Activated CD8-positive, alpha-beta T cell treated with anti-CD3 and anti-CD28 coated beads, Interleukin-2, amount 10 ng/mL, durations not matched to agents 7 days and 5 days (primary cell): Measurements from ENCODE around the gene UQCRC1. TPM values are rescaled to one million over a fixed set of nuclear protein-coding genes. Genes with fewer than 3 reads are reported as not detected.

Experiments used
- microRNA-seq: library from miRNA; unstranded; fragments of <30 nt; microRNA quantifications from one replicate; pipeline ENCODE4 v1.2.0, GENCODE V29; 2022
- total RNA-seq, 2 experiments: library from RNA; stranded (reverse); gene quantifications; one replicate each; pipeline ENCODE4 v1.2.3, GENCODE V29; 2021

Gene UQCRC1
- total RNA-seq, 2 experiments from 2014 or later, result 196 to 202 TPM

Small RNAs within 50 kb of the gene (microRNA-seq; reads per million reads assigned to microRNA genes)
- gene MIR4793 (not detected), gene MIR6823 (not detected), gene MIR711 (not detected)

Other genes starting within 250 kb of the UQCRC1 start
- gene FBXW12, start 237.4 kb downstream of the UQCRC1 start, total RNA-seq, result not detected
- gene PLXNB1, start 179.6 kb downstream of the UQCRC1 start, total RNA-seq, result 1 to 10 TPM in 1 of 2 experiments, under 1 TPM in 1; 0.76 to 1.7 TPM
- 10 to 100 TPM; 16.3 to 16.5 TPM for gene CCDC51, start 169.5 kb downstream of the UQCRC1 start, total RNA-seq
- gene TMA7, start 169.4 kb downstream of the UQCRC1 start, total RNA-seq, result 100 to 1,000 TPM; 339 to 364 TPM
- gene ATRIP, start 162.9 kb downstream of the UQCRC1 start, total RNA-seq, result 10 to 100 TPM; 18.8 to 20.3 TPM
- gene SHISA5, start 105.5 kb downstream of the UQCRC1 start, total RNA-seq, result 100 to 1,000 TPM; 195 to 201 TPM
- gene PFKFB4, start 52.8 kb downstream of the UQCRC1 start, total RNA-seq, result 10 to 100 TPM; 42.8 to 49.1 TPM
- not detected for gene UCN2, start 45.9 kb downstream of the UQCRC1 start, total RNA-seq
- gene COL7A1, start 14.3 kb downstream of the UQCRC1 start, total RNA-seq, result 1 to 10 TPM; 1.2 to 1.6 TPM
- under 1 TPM in 1 of 2 experiments, not detected in 1; 0.39 TPM for gene TMEM89, start 12.1 kb upstream of the UQCRC1 start, total RNA-seq
- gene SLC26A6, start 25.8 kb upstream of the UQCRC1 start, total RNA-seq, result 10 to 100 TPM; 58.0 to 61.5 TPM
- gene CELSR3, start 53.2 kb upstream of the UQCRC1 start, total RNA-seq, result 10 to 100 TPM; 19.5 to 20.2 TPM
- gene NCKIPSD, start 76.3 kb upstream of the UQCRC1 start, total RNA-seq, result 10 to 100 TPM; 56.5 to 57.1 TPM
- gene IP6K2, start 107.6 kb upstream of the UQCRC1 start, total RNA-seq, result 10 to 100 TPM; 49.6 to 50.4 TPM
- 10 to 100 TPM; 35.9 to 40.2 TPM for gene PRKAR2A, start 238.2 kb upstream of the UQCRC1 start, total RNA-seq